ENCODE results near the gene ZNF2.

GRCh38 chr2:95207111-95207961, 41.7 kb downstream of the ZNF2 start, which contains the start of gene ZNF892:
- TF ChIP-seq CTCF (IDR thresholded peaks at IDR 0.05) (peak; percentile 42), EZH2 (IDR thresholded peaks at IDR 0.05; ENCODE audit: borderline replicate concordance, insufficient read depth, low read depth, low read length, poor library complexity, severe bottlenecking) (no peak)

Data from B cell (primary cell).